ENCODE results near the gene RNF14. TPM values are rescaled to one million over a fixed set of nuclear protein-coding genes. Genes with fewer than 3 reads are reported as not detected.

The RNF14 gene
- polyA plus RNA-seq, 1 donor: 44.8 TPM

GRCh38 chr5:141978389-141978788 lies 9.5 kb downstream of the RNF14 start:
- no peak for DNase-seq (ENCODE audit: low read depth)

GRCh38 chr5:141982626-141983025 lies 13.7 kb downstream of the RNF14 start:
- no peak for DNase-seq (ENCODE audit: low read depth)

- no peak for DNase-seq (ENCODE audit: low read depth)
Observed at GRCh38 chr5:141986072-141986471, 17.2 kb downstream of the RNF14 start.

- DNase-seq (ENCODE audit: low read depth): no peak
Observed at GRCh38 chr5:141989720-141990119, 20.8 kb downstream of the RNF14 start.

DNA sequence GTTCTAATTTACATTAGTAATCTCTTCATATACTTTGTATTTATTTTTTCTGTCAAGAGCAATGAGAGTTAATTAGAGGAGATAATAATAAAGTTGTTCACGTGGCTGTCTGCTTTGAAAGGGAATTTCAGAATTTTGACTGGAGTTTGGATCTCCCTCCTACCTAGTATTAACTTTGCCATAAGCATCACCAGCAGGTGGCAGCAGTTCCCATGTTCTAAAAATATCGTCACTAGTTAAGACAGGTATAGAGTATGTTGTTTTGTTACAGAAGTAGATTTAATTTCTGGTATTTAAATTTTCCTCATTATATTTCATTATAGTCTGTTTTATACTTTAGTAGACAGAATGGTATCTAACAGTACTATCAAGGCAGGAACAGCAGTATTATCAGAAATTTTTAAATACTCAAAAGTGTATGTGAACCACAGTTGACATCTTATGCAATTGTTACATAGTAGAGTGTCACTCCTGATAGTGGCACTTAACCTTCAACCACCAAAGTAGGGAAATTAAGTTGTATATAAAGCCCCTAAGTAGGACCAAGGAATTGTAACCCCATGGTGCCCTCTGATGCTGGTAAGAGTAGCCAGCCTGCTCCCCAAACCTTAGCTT lies 23.6 kb downstream of the RNF14 start:
- peak; percentile 71 for DNase-seq (ENCODE audit: low read depth)

DNA sequence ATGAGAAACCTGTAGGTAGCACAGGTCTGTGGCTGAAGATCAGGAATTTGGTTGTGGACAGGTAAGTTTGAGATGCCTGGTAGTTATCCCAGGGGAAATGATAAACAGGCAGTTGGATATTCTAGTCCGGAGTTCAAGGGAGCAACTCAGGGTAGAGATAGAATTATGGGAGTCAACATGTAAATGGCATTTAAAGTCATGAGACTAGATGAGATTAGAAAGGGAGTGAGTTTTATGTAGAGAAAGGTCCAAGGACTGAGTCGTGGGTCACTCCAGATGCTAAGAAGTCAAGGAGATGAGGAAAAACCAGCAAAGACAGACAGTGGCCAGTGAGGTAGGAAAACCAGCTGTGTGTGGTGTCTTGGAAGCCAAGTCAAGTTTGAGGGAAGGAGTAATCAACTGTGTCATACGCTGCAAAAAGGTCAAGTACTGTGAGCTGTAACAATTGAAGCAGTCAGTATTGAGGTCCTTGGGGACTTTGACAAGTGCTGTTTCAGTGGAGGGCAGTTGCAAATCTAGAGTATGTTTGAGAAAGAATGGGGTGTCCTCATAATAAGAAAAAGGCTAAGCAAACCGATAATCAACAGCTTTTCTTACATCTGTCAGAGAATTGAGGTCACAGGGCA lies 25.7 kb downstream of the RNF14 start:
- no peak for DNase-seq (ENCODE audit: low read depth)

GRCh38 chr5:141995656-141996055 lies 26.8 kb downstream of the RNF14 start:
- no peak for DNase-seq (ENCODE audit: low read depth)

GRCh38 chr5:141997358-141997960 lies 28.6 kb downstream of the RNF14 start:
- no peak for DNase-seq (ENCODE audit: low read depth)

GRCh38 chr5:142000173-142000572 lies 31.3 kb downstream of the RNF14 start:
- DNase-seq (ENCODE audit: low read depth): no peak

GRCh38 chr5:142000704-142001484 lies 32.0 kb downstream of the RNF14 start:
- DNase-seq (ENCODE audit: low read depth): no peak

- DNase-seq (ENCODE audit: low read depth): no peak
Observed at GRCh38 chr5:142003266-142003800, 34.4 kb downstream of the RNF14 start.

- DNase-seq (ENCODE audit: low read depth): no peak
Observed at GRCh38 chr5:142006363-142007236, 37.7 kb downstream of the RNF14 start.

- no peak for DNase-seq (ENCODE audit: low read depth)
Observed at GRCh38 chr5:142007237-142007544, 38.3 kb downstream of the RNF14 start.

GRCh38 chr5:142008813-142009212 lies 39.9 kb downstream of the RNF14 start:
- no peak for DNase-seq (ENCODE audit: low read depth)

GRCh38 chr5:142009886-142010285 lies 41.0 kb downstream of the RNF14 start:
- DNase-seq (ENCODE audit: low read depth): no peak

DNA sequence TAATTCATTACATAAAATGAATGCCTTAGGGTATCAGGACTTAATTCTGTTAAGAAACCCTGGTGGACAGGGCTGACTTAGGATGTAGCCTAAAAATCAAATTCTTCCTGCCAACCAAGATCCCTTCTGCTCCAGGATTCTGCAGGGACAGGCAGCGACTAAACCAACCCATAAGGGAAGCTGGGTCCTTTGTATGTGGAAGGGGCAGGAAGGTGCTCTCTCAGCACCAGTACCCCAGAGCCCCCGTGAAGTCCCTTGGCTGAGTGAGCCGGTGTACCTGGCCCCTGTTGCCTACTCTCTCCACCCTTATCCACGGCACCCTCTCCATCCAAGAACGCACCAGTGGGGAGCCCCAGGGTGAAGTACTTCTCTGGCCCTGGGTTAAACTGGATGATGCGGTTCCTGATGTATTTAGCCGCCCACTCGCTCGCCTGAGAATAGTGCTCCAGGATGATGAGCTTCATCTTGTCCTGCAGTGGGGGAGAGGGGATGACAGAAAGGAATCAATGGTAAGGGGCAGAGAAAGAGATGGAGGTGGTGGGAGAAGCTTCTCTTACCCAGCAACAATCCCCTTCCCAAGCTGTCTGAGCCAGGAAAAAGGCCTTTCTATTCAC lies 42.8 kb downstream of the RNF14 start:
- no peak for DNase-seq (ENCODE audit: low read depth)

DNA sequence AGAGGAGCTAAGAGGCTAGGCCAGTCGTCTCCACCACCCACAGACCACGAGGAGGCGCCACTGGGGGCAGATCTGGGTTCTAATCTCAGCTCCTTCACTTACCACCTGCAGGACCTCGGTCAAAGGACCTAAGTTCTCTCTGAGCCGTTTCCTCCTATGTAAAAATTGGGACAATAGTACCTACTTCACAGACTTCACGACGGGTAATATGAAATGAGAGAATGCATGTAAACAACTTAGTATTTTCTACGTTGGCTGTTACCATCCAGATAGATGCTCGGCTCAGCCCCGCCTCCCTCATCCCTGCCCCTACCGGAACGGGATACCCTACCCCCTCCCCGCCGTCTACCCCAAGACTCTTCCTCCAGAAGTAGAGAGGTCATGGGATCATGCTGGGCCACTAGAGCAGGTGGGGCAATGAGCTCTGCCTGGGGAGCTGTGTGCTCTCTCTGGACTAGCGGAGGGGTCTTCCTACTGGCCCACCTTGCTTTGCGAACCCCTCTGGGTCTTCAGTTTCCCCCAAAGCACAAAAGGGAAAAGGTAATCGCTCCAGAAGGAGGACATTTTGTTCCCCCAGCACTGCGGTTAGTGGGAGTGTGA lies 43.4 kb downstream of the RNF14 start:
- no peak for DNase-seq (ENCODE audit: low read depth)

GRCh38 chr5:142012792-142013388 lies 44.0 kb downstream of the RNF14 start, which contains the start of gene GNPDA1:
GNPDA1 (minus strand) TSS chr5:142013027; CDS start chr5:142012035, 992 bp downstream.
- DNase-seq (ENCODE audit: low read depth): peak; percentile 60

DNA sequence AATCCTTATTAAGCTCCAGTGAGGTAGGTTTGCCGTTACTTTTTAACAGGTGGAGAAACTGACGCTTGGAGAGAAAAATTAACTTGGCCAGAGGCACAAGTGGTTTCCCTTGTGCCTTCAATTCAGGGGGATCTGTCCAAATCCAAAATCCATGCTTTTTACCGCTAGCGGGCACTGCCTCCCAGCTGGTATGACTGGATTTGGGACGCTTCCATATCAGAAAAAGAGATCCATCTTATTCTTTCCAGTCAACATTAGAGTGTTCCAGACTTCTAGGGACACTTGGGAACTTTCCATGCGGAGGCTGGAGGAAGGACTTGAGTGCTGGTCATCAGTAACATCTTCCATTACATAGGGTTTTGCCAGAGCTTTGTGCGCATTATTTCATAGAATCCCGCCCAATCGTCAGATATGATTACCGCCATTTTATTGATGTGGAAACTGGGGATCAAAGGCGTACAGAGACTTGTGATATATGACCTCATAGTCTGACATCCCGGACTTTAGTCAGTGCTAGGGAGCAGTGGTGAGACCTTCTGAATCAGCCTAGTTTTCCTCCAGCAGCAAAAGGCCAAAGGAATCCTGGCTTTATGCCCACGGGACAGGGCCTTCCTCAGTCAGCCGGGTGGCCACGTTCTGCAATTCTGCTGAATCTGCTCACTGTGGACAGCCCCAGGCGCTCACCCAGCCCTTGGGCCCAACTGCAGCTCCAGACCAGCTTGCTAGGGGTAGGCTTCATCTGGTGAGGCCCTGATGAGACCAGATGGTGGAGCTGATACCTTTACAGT lies 45.0 kb downstream of the RNF14 start:
- DNase-seq (ENCODE audit: low read depth): no peak
